HFFc6 (cell line): ENCODE results near the gene DLD. TPM values are rescaled to one million over a fixed set of nuclear protein-coding genes. Genes with fewer than 3 reads are reported as not detected.

ENCODE experiments used
- DNase-seq: peaks from one replicate; pipeline ENCODE4 v3.0.0-alpha.2; 2018
- H3K27ac Mint-ChIP-seq: 2 replicates; pipeline ENCODE4 v1.8.0; 2020; ENCODE audit warnings: mild to moderate bottlenecking, mixed read lengths
- H3K27me3 Mint-ChIP-seq: 2 replicates; pipeline ENCODE4 v1.8.0; 2021; ENCODE audit warnings: mild to moderate bottlenecking, moderate library complexity, mixed read lengths; ENCODE audit not compliant: insufficient read depth
- H3K36me3 Mint-ChIP-seq: 2 replicates; pipeline ENCODE4 v1.8.0; 2021; ENCODE audit warnings: low read depth, mixed read lengths
- H3K4me1 Mint-ChIP-seq: 2 replicates; pipeline ENCODE4 v1.8.0; 2020; ENCODE audit warnings: low read depth, mixed read lengths
- H3K4me3 Mint-ChIP-seq: 2 replicates; pipeline ENCODE4 v1.8.0; 2020; ENCODE audit warnings: mild to moderate bottlenecking, moderate library complexity, mixed read lengths
- H3K9me3 Mint-ChIP-seq: 2 replicates; pipeline ENCODE4 v1.8.0; 2020; ENCODE audit warnings: mild to moderate bottlenecking, mixed read lengths
- total RNA-seq, 6 experiments: library from RNA; stranded (reverse); fragmentation: NEBNext Ultra II Directional; extraction: Animal tissue kit (Norgen Biotek cat#: 25700); gene quantifications; 2 replicates in 1 of 6; 3 replicates in 5 of 6; pipeline ENCODE4 v1.2.3, GENCODE V29; 2021
- TF ChIP-seq, protein P1 (sequence below): fragments of 200-600 bp; sonication (generic); IDR thresholded peaks from 2 replicates; pipeline ENCODE4 v1.5.0; 2021; ENCODE audit warnings: antibody characterized with exemption, mild to moderate bottlenecking

The DLD gene
- total RNA-seq, 6 experiments from 2014 or later, result 76.8 to 87.4 (median 82.5) TPM

GRCh38 chr7:107962817-107963216 is 71.8 kb downstream of the DLD start:
- Mint-ChIP-seq H3K4me3 (no peak overlapping the region), H3K9me3 (no peaks in the 10 kb centered on the region), H3K36me3 (peaks cover 59% of the 10 kb centered on the region), H3K27me3 (no peaks in the 10 kb centered on the region; the same call in 1 of the 2 replicates), H3K27ac (no peak overlapping the region), H3K4me1 (peaks cover 27% of the 10 kb centered on the region)
- TF ChIP-seq, protein P1, sequence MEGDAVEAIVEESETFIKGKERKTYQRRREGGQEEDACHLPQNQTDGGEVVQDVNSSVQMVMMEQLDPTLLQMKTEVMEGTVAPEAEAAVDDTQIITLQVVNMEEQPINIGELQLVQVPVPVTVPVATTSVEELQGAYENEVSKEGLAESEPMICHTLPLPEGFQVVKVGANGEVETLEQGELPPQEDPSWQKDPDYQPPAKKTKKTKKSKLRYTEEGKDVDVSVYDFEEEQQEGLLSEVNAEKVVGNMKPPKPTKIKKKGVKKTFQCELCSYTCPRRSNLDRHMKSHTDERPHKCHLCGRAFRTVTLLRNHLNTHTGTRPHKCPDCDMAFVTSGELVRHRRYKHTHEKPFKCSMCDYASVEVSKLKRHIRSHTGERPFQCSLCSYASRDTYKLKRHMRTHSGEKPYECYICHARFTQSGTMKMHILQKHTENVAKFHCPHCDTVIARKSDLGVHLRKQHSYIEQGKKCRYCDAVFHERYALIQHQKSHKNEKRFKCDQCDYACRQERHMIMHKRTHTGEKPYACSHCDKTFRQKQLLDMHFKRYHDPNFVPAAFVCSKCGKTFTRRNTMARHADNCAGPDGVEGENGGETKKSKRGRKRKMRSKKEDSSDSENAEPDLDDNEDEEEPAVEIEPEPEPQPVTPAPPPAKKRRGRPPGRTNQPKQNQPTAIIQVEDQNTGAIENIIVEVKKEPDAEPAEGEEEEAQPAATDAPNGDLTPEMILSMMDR, result no peak
- no peak for DNase-seq

- TF ChIP-seq, protein P1, result no peak
- Mint-ChIP-seq H3K4me1 (peaks cover 10% of the 10 kb centered on the region; the same call in 1 of the 2 replicates), H3K27ac (no peak overlapping the region), H3K36me3 (peaks cover 43% of the 10 kb centered on the region), H3K27me3 (no peaks in the 10 kb centered on the region; the same call in 1 of the 2 replicates), H3K4me3 (no peak overlapping the region), H3K9me3 (no peaks in the 10 kb centered on the region)
- no peak for DNase-seq
Measured at GRCh38 chr7:107964510-107964909, 73.5 kb downstream of the DLD start.

DNA sequence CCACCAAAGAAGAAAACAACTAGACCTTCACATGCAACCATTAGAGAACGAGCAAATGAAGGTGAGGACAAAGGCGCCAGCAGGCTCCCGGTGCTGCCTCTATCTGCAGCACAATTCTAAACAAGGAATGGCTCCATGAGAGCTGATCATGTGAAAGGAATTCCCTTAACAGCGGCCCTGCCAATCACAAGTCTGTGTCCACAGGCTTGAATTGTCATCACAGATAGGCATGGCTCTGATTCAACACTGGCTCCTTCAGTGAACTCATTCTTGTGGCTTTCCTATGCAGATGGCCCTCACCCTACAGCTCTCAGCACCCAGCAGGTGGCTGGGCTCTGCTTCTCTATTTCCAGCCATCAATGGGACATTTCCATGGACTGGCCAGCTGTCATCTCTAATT is 75.7 kb downstream of the DLD start:
- Mint-ChIP-seq H3K27me3 (no peaks in the 10 kb centered on the region), H3K36me3 (peaks cover 32% of the 10 kb centered on the region), H3K27ac (peak overlapping the region; percentile 31; the same call in 1 of the 2 replicates), H3K4me3 (no peak overlapping the region), H3K9me3 (no peaks in the 10 kb centered on the region), H3K4me1 (peaks cover 11% of the 10 kb centered on the region)
- peak; percentile 83 for DNase-seq
- TF ChIP-seq, protein P1, result no peak

DNA sequence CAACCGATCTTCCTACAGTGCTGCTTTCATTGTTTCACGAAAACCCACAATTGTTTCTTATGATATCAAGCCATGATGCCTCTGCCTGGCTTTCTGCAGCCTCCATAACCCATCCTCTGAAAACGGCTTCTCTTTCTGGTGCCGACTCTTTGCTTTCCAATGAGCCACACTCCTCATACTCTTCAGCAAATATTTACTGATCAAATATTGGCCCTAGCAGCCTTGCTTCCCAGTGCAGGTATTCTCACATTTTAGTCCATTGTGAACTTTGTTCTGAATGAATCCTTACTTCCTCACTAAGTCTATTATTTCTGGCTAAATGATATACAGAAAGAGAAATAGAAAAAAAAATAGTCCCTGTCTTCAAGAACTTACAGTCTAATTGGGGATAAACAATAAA is 76.4 kb downstream of the DLD start:
- no peak for DNase-seq
- TF ChIP-seq, protein P1, result no peak
- Mint-ChIP-seq H3K4me1 (peaks cover 13% of the 10 kb centered on the region), H3K36me3 (peaks cover 33% of the 10 kb centered on the region; the same call in 1 of the 2 replicates), H3K9me3 (no peaks in the 10 kb centered on the region), H3K4me3 (no peak overlapping the region), H3K27ac (no peak overlapping the region), H3K27me3 (no peaks in the 10 kb centered on the region)

GRCh38 chr7:107968449-107968848 is 77.5 kb downstream of the DLD start:
- no peak overlapping the region for H3K27ac Mint-ChIP-seq

More at GRCh38 chr7:107968449-107968848, 77.5 kb downstream of the DLD start:
- H3K4me3 Mint-ChIP-seq, result no peak overlapping the region
- H3K36me3 Mint-ChIP-seq, result peaks cover 38% of the 10 kb centered on the region
- no peaks in the 10 kb centered on the region for H3K27me3 Mint-ChIP-seq
- peaks cover 23% of the 10 kb centered on the region for H3K4me1 Mint-ChIP-seq
- TF ChIP-seq, protein P1, result no peak
- no peaks in the 10 kb centered on the region for H3K9me3 Mint-ChIP-seq
- no peak for DNase-seq
